CD4-positive, alpha-beta T cell treated with Interferon alpha-2 for 1 hour (primary cell): Measurements from ENCODE around the gene DNPH1.

Experiments used
- DNase-seq, 2 donors: peaks; one replicate each; pipeline ENCODE4 v3.0.0-alpha.2; 2020 to 2022

The DNPH1 gene

GRCh38 chr6:43263314-43264178 lies 34.3 kb upstream of the DNPH1 start:
- DNase-seq, result peak; percentile 78 to 82

DNA sequence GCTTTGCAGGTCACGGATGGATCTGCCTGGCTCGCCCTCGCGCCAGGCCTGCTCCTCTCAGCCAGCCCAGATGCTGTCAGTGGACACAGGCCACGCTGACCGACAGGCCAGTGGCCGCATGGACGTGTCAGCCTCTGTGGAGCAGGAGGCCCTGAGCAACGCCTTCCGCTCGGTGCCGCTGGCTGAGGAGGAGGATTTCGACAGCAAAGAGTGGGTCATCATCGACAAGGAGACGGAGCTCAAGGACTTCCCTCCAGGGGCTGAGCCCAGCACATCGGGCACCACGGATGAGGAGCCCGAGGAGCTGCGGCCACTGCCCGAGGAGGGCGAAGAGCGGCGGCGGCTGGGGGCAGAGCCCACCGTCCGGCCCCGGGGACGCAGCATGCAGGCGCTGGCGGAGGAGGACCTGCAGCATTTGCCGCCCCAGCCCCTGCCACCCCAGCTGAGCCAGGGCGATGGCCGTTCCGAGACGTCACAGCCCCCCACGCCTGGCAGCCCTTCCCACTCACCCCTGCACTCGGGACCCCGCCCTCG lies 33.6 kb upstream of the DNPH1 start:
- DNase-seq, result no peak

GRCh38 chr6:43262000-43262779 lies 32.9 kb upstream of the DNPH1 start:
- no peak for DNase-seq

GRCh38 chr6:43261198-43261597 lies 31.9 kb upstream of the DNPH1 start:
- DNase-seq, result no peak

DNA sequence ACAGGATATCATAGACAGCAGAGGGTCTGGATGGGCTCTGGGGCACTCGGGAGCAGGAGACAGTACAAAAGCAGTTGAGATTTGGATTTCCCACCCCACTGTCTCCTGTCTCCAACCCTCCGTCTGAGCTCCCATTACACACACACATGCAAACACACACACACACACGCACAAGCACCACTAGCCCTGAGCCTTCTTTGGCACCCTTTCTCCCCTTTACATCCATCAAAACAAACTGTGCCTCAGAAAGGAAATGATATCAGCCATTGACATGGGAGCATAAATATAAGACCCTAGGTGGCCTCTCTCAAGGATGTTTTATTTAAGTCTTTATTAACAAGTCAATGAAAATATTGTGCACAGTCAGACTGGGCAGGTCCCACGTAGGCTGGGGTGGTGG lies 31.5 kb upstream of the DNPH1 start:
- DNase-seq, result no peak

GRCh38 chr6:43258807-43259686 lies 29.8 kb upstream of the DNPH1 start:
- DNase-seq, result no peak

GRCh38 chr6:43258180-43258579 lies 28.9 kb upstream of the DNPH1 start:
- no peak for DNase-seq

GRCh38 chr6:43257367-43258145 lies 28.3 kb upstream of the DNPH1 start:
- no peak for DNase-seq

- no peak for DNase-seq
Measured at GRCh38 chr6:43256670-43257366, 27.5 kb upstream of the DNPH1 start.

- DNase-seq, result no peak
Measured at GRCh38 chr6:43255408-43256054, 26.2 kb upstream of the DNPH1 start.

DNA sequence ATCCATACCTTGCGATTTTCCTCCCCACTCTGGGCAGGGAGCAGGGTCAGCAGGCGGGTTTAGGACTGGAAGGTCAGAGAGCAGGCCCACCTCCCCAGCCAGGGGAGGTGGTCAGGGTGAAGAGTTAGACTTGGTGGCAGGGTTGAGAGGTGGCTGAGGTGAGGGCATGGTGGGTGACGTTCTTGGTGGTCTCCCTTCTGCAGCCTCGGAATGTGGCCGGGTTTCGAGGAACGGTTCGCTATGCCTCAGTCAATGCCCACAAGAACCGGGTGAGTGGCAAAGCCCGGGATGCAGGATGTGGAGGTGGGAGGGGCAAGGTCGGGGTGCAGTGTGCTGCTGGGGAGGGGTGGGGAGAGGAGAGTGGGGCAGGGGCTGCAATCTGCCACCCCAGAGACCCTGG lies 25.6 kb upstream of the DNPH1 start:
- no peak for DNase-seq

- no peak for DNase-seq
Measured at GRCh38 chr6:43254138-43254817, 25.0 kb upstream of the DNPH1 start.

DNA sequence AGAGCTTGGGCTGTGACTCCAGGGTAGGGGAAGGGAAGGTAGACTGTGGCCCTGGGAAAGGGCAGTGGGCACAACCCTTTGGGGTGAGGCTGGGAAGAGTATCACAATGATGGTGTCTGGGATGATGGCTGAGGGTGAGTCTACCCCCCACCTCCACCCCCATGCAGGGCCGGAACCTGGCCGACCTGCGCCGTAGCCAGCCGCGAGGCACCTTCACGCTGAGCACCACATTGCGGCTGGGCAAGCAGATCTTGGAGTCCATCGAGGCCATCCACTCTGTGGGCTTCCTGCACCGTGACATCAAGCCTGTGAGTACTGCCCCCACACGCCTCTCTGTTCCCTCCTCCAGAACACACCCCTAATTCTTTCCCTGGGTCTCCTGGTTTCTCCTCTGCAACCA lies 24.1 kb upstream of the DNPH1 start:
- no peak for DNase-seq

- no peak for DNase-seq
Measured at GRCh38 chr6:43250992-43251373, 21.7 kb upstream of the DNPH1 start.

DNA sequence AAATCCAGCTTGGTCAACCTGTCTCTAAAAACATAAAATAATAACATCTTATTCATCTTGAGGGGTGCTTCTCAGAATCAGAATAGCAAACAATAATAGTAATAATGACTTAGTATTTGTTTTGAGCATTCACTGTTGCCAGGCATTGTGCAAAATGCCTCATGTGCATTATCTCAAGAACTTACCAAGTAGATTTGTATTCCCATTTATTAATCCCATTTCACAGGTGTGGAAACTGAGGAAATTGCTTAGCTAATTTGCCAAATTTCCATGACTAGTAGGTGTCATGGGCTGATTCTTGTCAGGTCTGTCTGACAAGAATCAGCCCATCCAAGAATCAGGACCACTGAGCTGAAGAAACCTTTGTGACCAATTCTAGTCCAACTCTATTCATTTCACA lies 19.5 kb upstream of the DNPH1 start:
- DNase-seq, result no peak

DNA sequence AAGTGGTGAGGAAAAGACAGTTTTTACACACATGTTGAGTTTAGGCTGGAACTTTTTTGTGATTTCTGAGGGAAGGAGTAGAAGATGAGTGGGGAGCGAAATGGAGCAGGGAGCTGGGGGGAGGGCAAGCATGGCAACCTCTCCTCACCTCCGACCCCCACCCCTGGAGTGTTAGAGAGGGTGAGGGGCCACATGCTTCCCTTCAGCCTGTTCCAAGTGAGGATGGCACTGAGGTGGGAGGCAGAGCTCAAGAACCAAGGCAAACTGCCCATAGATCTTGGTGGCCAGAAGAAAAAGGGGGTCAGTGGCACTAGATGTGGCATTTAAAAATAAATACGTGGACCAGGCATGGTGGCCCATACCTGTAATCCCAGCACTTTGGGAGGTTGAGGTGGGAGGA lies 18.8 kb upstream of the DNPH1 start:
- DNase-seq, result no peak

GRCh38 chr6:43247114-43247999 lies 18.1 kb upstream of the DNPH1 start:
- peak; percentile 78 to 85 for DNase-seq

- DNase-seq, result peak; percentile 10 to 43
Measured at GRCh38 chr6:43246301-43247113, 17.2 kb upstream of the DNPH1 start.
